ENCODE measurements around the gene MIER3. TPM values are rescaled to one million over a fixed set of nuclear protein-coding genes. Genes with fewer than 3 reads are reported as not detected.

Gene MIER3
- total and polyA plus RNA-seq, 2 of the 13 experiments (the other 11 are each of a cell fraction or from before 2014, with no cell fraction given) = 14.6 to 38.8 TPM

DNA sequence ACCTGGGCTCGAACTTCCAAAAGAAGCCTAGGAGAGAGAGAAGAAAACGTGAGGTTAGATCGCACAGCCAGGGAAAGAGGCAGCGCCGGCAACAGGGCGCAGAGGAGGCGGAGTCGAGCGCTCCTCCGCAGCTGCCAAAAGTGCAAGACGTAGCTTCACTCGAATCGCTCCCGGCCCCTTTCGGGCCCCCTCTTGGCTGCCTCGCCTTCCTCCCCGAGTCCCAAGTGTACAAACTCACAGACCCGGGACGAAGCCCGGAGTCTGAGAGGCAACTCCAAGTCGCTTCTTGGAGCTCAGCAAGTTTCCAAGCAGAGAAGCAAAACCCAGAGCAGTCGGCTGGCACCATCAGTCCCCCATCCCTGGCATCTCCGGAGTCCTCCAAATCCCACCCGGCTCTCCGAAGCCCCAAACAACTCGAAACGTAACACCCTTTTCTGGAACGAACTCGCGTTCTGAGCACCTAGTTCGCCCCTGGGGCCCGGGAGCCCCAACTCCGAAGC is 1.2 kb downstream of the MIER3 start (continued):
- TF ChIP-seq ZNF558 (CRISPR knock-in tag; IDR thresholded peaks at IDR 0.05; ENCODE audit: borderline replicate concordance) = no peak
- no peak for TF ChIP-seq CBX5 (CRISPR knock-in tag; IDR thresholded peaks at IDR 0.05; ENCODE audit: borderline replicate concordance)
- TF ChIP-seq, protein P1, sequence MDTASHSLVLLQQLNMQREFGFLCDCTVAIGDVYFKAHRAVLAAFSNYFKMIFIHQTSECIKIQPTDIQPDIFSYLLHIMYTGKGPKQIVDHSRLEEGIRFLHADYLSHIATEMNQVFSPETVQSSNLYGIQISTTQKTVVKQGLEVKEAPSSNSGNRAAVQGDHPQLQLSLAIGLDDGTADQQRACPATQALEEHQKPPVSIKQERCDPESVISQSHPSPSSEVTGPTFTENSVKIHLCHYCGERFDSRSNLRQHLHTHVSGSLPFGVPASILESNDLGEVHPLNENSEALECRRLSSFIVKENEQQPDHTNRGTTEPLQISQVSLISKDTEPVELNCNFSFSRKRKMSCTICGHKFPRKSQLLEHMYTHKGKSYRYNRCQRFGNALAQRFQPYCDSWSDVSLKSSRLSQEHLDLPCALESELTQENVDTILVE (CRISPR knock-in tag; IDR thresholded peaks at IDR 0.05) = no peak
- no peak for TF ChIP-seq ZNF414 (CRISPR knock-in tag; IDR thresholded peaks at IDR 0.05)
- TF ChIP-seq ZNF891 (CRISPR knock-in tag; IDR thresholded peaks at IDR 0.05) = no peak
- TF ChIP-seq, protein P2, sequence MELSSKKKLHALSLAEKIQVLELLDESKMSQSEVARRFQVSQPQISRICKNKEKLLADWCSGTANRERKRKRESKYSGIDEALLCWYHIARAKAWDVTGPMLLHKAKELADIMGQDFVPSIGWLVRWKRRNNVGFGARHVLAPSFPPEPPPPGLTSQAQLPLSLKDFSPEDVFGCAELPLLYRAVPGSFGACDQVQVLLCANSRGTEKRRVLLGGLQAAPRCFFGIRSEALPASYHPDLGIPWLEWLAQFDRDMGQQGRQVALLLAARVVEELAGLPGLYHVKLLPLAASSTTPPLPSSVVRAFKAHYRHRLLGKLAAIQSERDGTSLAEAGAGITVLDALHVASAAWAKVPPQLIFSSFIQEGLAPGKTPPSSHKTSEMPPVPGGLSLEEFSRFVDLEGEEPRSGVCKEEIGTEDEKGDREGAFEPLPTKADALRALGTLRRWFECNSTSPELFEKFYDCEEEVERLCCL (CRISPR knock-in tag; IDR thresholded peaks at IDR 0.05; ENCODE audit: borderline replicate concordance) = no peak
- TF ChIP-seq TGIF2 (CRISPR knock-in tag; IDR thresholded peaks at IDR 0.05) = no peak
- TF ChIP-seq SNAI1 (CRISPR knock-in tag; IDR thresholded peaks at IDR 0.05; ENCODE audit: borderline replicate concordance) = no peak
- TF ChIP-seq ZNF556 (CRISPR knock-in tag; IDR thresholded peaks at IDR 0.05; ENCODE audit: borderline replicate concordance) = peak; percentile 55; the same call in 1 of the 2 replicates
- no peak for TF ChIP-seq ZNF441 (CRISPR knock-in tag; IDR thresholded peaks at IDR 0.05; ENCODE audit: borderline replicate concordance)
- TF ChIP-seq, protein P3, sequence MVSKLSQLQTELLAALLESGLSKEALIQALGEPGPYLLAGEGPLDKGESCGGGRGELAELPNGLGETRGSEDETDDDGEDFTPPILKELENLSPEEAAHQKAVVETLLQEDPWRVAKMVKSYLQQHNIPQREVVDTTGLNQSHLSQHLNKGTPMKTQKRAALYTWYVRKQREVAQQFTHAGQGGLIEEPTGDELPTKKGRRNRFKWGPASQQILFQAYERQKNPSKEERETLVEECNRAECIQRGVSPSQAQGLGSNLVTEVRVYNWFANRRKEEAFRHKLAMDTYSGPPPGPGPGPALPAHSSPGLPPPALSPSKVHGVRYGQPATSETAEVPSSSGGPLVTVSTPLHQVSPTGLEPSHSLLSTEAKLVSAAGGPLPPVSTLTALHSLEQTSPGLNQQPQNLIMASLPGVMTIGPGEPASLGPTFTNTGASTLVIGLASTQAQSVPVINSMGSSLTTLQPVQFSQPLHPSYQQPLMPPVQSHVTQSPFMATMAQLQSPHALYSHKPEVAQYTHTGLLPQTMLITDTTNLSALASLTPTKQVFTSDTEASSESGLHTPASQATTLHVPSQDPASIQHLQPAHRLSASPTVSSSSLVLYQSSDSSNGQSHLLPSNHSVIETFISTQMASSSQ (IDR thresholded peaks at IDR 0.05; ENCODE audit: low read depth) = no peak
- TF ChIP-seq, protein P3 (CRISPR knock-in tag; IDR thresholded peaks at IDR 0.05; ENCODE audit: borderline replicate concordance) = no peak
- TF ChIP-seq, protein P4, sequence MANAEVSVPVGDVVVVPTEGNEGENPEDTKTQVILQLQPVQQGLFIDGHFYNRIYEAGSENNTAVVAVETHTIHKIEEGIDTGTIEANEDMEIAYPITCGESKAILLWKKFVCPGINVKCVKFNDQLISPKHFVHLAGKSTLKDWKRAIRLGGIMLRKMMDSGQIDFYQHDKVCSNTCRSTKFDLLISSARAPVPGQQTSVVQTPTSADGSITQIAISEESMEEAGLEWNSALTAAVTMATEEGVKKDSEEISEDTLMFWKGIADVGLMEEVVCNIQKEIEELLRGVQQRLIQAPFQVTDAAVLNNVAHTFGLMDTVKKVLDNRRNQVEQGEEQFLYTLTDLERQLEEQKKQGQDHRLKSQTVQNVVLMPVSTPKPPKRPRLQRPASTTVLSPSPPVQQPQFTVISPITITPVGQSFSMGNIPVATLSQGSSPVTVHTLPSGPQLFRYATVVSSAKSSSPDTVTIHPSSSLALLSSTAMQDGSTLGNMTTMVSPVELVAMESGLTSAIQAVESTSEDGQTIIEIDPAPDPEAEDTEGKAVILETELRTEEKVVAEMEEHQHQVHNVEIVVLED (CRISPR knock-in tag; IDR thresholded peaks at IDR 0.05; ENCODE audit: borderline replicate concordance) = no peak
- TF ChIP-seq TBL1XR1 (IDR thresholded peaks at IDR 0.05; ENCODE audit: borderline replicate concordance, low read length, partially characterized antibody) = no peak
- no peak for TF ChIP-seq HCFC1 (IDR thresholded peaks at IDR 0.05; ENCODE audit: low read depth, low read length)
- TF ChIP-seq, protein P5, sequence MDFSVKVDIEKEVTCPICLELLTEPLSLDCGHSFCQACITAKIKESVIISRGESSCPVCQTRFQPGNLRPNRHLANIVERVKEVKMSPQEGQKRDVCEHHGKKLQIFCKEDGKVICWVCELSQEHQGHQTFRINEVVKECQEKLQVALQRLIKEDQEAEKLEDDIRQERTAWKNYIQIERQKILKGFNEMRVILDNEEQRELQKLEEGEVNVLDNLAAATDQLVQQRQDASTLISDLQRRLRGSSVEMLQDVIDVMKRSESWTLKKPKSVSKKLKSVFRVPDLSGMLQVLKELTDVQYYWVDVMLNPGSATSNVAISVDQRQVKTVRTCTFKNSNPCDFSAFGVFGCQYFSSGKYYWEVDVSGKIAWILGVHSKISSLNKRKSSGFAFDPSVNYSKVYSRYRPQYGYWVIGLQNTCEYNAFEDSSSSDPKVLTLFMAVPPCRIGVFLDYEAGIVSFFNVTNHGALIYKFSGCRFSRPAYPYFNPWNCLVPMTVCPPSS (IDR thresholded peaks at IDR 0.05) = no peak
- no peak for TF ChIP-seq SUZ12 (IDR thresholded peaks at IDR 0.05; ENCODE audit: low read depth, low read length)
- 0 out of 2 replicates have a peak, but pooled peaks have one; percentile 3 for TF ChIP-seq SALL1 (CRISPR knock-in tag; IDR thresholded peaks at IDR 0.05)
- no peak for TF ChIP-seq ZNF850 (CRISPR knock-in tag; conservative IDR thresholded peaks at IDR 0.05)
- no peak for TF ChIP-seq ATRX (CRISPR knock-in tag; IDR thresholded peaks at IDR 0.05; ENCODE audit: borderline replicate concordance)
